ENCODE data around the gene RAB36.

RAB36 gene

GRCh38 chr22:23108249-23109078, 36.8 kb upstream of the RAB36 start:
- intact Hi-C loops (cut with DNase I) = no loop called here
- no peak for DNase-seq

GRCh38 chr22:23109079-23109347, 36.3 kb upstream of the RAB36 start:
- intact Hi-C loops (cut with DNase I) = no loop called here
- DNase-seq = no peak

DNA sequence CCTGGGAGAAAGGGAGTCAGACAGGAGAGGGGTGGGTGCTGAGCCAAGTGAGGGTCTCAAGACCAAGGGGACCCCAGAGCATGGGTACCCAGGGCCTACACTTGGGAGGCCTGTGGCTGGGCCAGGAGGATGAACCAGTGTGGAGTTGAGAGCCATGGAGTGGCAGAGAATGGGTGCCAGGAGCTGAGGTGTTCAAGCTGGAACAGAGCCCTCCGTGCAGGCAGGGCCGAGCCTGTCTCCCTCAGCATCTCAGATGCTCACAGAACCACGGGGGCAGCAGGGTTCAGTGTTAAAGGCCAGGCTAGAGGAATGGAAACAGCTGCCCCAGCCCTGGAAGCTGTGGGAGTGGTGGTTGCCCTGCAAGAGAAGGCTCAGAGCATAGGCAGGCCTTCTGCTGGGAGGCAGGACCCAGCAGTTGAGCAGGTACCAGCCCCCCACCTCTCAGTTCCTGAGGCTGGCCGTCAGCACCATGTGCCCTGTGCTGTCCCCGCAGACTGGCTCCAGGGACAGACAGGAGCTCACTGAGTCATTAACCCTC, 35.8 kb upstream of the RAB36 start:
- DNase-seq = no peak
- intact Hi-C loops (cut with DNase I) = no loop called here

DNA sequence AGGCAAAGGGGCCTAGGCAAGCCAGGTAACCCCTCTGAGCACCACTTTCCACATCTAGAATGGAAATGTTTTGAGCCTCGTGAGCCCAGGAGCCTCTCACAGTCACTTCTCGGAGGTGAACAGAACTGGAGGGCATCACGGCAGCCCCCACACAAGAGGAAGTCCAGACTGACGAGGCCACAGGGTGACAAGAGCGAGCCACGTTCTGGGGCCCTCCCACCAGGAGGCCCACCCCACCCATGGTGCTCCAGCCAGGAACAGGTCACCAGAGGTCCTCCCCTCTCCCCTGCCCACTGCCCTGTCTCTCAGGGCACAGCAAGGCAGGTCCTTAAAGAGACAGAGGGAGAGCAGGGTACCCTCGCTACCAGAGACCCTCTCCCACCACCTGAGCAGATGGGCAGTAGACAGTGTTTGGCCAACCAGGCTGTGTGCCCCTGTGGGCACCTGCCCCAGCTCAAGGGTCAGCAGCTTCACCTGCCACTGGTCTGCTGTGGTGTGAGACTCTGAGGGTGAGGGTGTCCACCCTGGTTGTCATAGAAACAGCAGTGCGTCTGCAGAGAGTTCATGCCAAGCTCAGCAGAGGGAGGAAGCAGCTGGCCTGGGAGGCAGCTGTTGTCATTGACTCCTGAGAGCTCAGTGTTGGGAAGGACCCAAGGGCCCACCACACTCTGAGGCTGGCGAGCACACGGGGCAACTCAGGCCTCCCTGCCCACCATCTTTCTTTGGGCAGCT, 34.9 kb upstream of the RAB36 start:
- intact Hi-C loops (cut with DNase I) = no loop called here
- DNase-seq = no peak

- peak in 2 of 10 donors; percentile 58 to 84 for DNase-seq
- intact Hi-C loops (cut with DNase I) = no loop called here
Measured at GRCh38 chr22:23110922-23111527, 34.3 kb upstream of the RAB36 start.

DNA sequence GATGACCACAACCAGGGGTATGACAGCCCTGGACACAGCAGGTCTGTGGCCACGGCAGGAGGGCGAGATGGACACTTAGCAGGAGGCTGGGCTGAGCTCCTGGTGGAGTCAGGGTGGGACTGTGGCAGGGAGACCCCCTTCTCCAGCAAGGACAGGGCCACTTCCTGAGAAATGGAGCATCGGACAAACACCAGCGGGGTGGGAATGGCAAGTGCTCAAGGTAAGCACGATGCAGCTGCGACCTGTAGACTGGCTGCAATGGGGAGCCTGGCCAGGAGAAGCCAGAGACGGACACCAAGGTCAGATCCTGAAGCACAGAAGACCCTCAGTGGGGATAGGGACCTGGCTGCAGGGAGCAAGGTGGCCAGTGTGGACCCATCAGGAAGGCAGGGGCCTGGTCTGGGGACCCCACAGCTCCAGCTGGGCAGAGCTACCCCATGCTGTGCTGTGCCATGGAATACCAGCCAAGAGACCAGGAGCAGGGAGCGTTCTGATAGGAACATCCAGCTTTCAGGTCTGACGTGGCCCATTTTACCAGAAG, 32.7 kb upstream of the RAB36 start:
- intact Hi-C loops (cut with DNase I) = no loop called here
- DNase-seq = peak in 1 of 10 donors; percentile 59

GRCh38 chr22:23113067-23113846, 32.0 kb upstream of the RAB36 start:
- peak in 9 of 10 donors; percentile 68 to 97 (median 79) for DNase-seq
- intact Hi-C loops (cut with DNase I) = no loop called here

- peak; percentile 70 to 98 (median 86) for DNase-seq
- intact Hi-C loops (cut with DNase I) = no loop called here
Measured at GRCh38 chr22:23113847-23114720, 31.2 kb upstream of the RAB36 start.

DNA sequence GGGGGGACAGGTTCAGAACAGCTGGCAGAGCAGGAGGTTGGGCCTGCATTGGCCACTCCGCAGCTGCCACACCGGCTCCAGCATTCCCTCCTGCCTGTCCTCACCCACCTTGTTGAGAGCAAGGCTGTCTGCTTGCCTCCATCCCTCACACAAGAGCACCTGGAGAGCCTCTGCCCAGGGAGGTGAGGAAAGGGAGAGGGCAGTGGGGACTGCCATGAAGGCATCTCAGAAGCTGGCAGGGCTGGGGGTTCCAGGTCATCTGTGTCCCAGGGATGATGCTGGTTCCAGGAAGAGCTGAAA, 30.6 kb upstream of the RAB36 start:
- peak in 1 of 10 donors; percentile 52 for DNase-seq
- intact Hi-C loops (cut with DNase I) = no loop called here

GRCh38 chr22:23115369-23115768, 29.9 kb upstream of the RAB36 start:
- peak in 1 of 10 donors; percentile 42 for DNase-seq
- intact Hi-C loops (cut with DNase I) = no loop called here

DNA sequence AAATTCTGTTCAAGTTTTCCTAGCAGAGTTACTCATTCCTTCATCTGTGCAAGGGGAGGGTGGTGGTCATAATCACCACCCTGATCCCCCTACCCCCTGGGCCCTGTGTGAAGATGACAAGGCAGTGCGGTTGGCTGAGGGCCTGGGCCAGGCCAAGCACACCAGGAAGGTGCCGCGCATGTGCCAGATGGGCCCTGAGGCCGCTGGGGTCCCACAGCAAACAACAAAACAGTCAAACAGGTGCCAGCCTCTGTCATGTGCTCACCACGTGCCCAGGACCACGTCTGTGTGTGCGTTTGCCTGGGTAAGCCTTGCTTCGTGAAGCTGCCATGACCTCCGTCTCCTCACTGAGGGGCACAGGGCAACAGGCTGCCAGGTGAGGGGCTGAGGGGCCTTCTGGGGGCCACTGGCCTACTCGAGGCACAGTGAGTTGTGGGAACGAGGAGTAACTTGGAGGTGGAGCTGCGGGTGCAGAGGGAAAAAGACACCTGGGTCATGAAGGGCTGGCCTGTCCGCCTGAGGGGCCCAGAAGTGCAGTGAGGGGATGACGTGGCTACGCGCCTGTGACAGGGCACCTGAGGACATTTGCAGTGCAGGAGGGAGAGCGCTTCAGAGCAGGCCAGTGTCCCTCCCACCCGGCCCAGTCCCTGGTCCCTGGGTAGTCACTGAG, 29.3 kb upstream of the RAB36 start:
- intact Hi-C loops (cut with DNase I) = no loop called here
- DNase-seq = peak in 3 of 10 donors; percentile 53 to 72 (median 58)

GRCh38 chr22:23116506-23117263, 28.6 kb upstream of the RAB36 start:
- peak in 2 of 10 donors; percentile 73 to 89 for DNase-seq
- intact Hi-C loops (cut with DNase I) = no loop called here

DNA sequence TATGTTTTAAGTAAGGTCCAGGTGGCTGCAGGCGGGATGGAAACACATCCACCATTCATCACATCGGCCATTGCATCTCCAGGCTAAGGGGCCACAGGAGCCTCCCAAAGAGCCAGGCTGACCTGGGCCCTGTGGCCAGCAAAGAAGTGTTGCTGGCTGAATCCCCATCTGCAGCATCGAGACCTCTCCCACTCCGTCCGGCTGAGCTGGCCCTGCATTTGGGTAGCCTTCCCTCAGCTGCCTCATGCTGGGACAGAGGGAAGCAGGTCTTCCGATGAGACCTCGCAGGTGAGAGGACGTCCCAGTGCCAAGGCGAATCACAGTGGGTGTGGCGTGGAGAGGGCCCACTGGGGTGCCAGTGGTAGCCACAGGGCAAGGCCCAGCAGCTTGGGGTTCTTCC, 28.0 kb upstream of the RAB36 start:
- peak in 2 of 10 donors; percentile 55 to 85 for DNase-seq
- intact Hi-C loops (cut with DNase I) = no loop called here

DNA sequence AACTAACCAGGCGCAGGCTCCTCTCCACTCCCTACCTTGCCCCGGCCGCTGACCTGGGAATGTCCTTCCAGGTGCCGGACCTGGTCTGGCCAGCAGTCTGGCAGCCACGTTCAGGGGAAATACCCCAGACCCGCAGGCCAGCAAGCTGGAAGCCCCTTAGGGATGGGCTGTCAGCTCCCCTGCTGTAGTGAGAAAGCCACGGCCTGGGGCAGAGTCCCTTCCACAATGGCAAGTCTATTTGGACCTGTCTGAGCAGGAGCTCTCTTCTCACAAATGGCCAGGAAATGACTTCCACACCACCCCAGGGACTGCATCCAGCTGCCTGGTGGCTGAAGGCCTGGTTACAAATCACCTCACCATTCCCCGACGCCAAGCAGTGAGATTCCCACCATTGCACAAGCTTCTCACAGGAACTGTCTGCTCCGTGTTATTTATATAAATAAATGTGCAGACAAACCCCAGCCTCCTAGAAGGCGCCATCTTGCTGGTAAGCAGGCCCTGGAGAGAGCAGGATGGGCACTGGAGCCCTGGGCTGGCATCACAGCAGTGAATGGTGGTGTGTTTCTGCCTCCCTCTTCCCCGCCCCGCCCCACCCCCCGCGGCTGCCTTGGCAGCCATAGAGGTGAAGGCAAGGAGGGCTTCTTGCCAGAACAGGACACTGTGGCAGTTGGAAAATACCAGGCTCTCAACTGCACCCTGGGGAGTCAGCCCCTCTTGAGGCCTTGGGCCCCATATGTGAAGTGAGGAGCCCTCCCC, 27.2 kb upstream of the RAB36 start:
- DNase-seq = peak in 3 of 10 donors; percentile 69 to 78 (median 69)
- intact Hi-C loops (cut with DNase I) = no loop called here

- peak in 3 of 10 donors; percentile 51 to 80 (median 59) for DNase-seq
- intact Hi-C loops (cut with DNase I) = no loop called here
Measured at GRCh38 chr22:23118647-23119493, 26.4 kb upstream of the RAB36 start.
